NOMO-1 treated with DMSO at 0.1 percent for 48 hours (cell line): ENCODE measurements around the gene ZNF618.
"Not testable (repeated sequence)": the region's sequence is repeated elsewhere in the genome, so short reads cannot be mapped to it uniquely, and the experiment has no call there.

ENCODE experiments used
- DNase-seq: peaks from one replicate; lab custom pipeline; 2025; ENCODE audit not compliant: unreplicated experiment; lab: John Stamatoyannopoulos, UW

The ZNF618 gene

GRCh38 chr9:114035221-114035844 is 159.2 kb downstream of the ZNF618 start:
- no peak for DNase-seq

- DNase-seq: no peak
Measured at GRCh38 chr9:114035845-114036801, 160.0 kb downstream of the ZNF618 start.

- DNase-seq: no peak
Measured at GRCh38 chr9:114037249-114037648, 161.1 kb downstream of the ZNF618 start.

- DNase-seq: no peak
Measured at GRCh38 chr9:114037961-114038723, 162.0 kb downstream of the ZNF618 start.

- no peak for DNase-seq
Measured at GRCh38 chr9:114038724-114039313, 162.7 kb downstream of the ZNF618 start.

GRCh38 chr9:114039484-114039883 is 163.4 kb downstream of the ZNF618 start:
- DNase-seq: no peak

GRCh38 chr9:114043660-114044059 is 167.6 kb downstream of the ZNF618 start:
- not testable (repeated sequence) for DNase-seq

- DNase-seq: no peak
Measured at GRCh38 chr9:114046237-114046755, 170.2 kb downstream of the ZNF618 start.

GRCh38 chr9:114046875-114047274 is 170.8 kb downstream of the ZNF618 start:
- DNase-seq: no peak

- no peak for DNase-seq
Measured at GRCh38 chr9:114047717-114048116, 171.6 kb downstream of the ZNF618 start.

GRCh38 chr9:114048533-114049415 is 172.7 kb downstream of the ZNF618 start:
- no peak for DNase-seq

GRCh38 chr9:114049441-114050225 is 173.5 kb downstream of the ZNF618 start:
- DNase-seq: no peak

GRCh38 chr9:114050226-114050568 is 174.1 kb downstream of the ZNF618 start:
- no peak for DNase-seq

- no peak for DNase-seq
Measured at GRCh38 chr9:114050646-114051045, 174.5 kb downstream of the ZNF618 start.

GRCh38 chr9:114051281-114051680 is 175.2 kb downstream of the ZNF618 start:
- no peak for DNase-seq

GRCh38 chr9:114051706-114052105 is 175.6 kb downstream of the ZNF618 start:
- no peak for DNase-seq

GRCh38 chr9:114053246-114054005 is 177.3 kb downstream of the ZNF618 start:
- no peak for DNase-seq

GRCh38 chr9:114054191-114054690 is 178.1 kb downstream of the ZNF618 start:
- no peak for DNase-seq
